HUES6 (cell line): Measurements from ENCODE around the gene CBL.

ENCODE experiments used
- H3K27ac ChIP-seq: 2 replicates; pipeline ENCODE4 v1.7.0; 2013; ENCODE audit warnings: low read depth, mild to moderate bottlenecking, low read length, inconsistent platforms
- H3K27me3 ChIP-seq: 2 replicates; pipeline ENCODE4 v1.6.1; 2013; ENCODE audit warnings: low read length; ENCODE audit not compliant: control insufficient read depth, insufficient read depth
- H3K36me3 ChIP-seq: 2 replicates; pipeline ENCODE4 v1.6.1; 2013; ENCODE audit warnings: low read length; ENCODE audit not compliant: control insufficient read depth, insufficient read depth
- H3K4me1 ChIP-seq: 2 replicates; pipeline ENCODE4 v1.6.1; 2013; ENCODE audit warnings: low read length; ENCODE audit not compliant: control insufficient read depth, insufficient read depth
- H3K4me3 ChIP-seq: 2 replicates; pipeline ENCODE4 v1.5.1; 2013; ENCODE audit warnings: low read depth, low read length
- H3K9ac ChIP-seq: one replicate; pipeline ENCODE4 v1.6.1; 2013; ENCODE audit warnings: mild to moderate bottlenecking, low read length
- H3K9me3 ChIP-seq: 2 replicates; pipeline ENCODE4 v1.6.1; 2013; ENCODE audit warnings: low read depth, low read length; ENCODE audit not compliant: control insufficient read depth, insufficient read depth

Gene CBL

DNA sequence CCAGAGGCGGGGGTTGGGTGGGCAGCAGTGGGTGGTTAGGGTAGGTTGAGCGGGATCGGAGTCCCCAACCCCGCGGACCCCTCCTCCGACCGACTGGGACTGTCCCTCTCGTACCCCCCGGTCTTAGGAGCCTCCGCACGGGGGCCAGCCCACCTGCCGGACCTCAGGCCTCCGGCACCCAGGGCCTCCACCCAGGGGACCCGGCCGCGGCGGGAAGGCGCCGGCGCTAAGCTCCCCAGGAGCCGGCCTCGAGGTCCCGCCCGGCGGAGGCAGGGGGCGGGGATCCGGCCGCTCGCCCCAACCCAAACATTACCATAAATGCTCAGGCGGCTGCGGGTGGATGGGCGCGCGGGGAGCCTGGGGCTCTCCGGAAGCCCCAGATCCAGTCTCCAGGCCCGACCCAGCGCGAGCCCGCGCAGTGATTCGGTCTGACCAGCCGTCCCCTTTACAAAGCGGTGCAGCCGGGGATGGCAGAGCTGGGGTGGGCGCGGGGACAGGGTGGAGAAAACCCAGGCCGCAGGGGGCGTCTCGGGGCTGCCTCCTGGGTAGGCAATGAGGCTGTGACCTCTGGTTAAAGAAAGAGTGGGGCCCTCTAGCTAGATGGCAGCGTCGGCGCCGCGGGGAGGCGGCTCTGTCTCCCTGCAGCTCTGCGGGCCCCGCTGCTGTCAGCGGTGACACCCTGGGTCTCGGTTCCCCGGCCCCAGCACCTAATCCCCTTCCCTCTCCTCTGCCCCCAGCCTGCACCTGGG, 114.8 kb downstream of the CBL start:
- Histone ChIP-seq H3K4me1 (peaks cover 47% of the 10 kb centered on the region), H3K9me3 (no peaks in the 10 kb centered on the region), H3K4me3 (peak overlapping the region; percentile 68), H3K27me3 (peaks cover 8% of the 10 kb centered on the region), H3K9ac (peak overlapping the region; percentile 82), H3K36me3 (no peaks in the 10 kb centered on the region), H3K27ac (peak overlapping the region; percentile 78; the same call in 1 of the 2 replicates)

DNA sequence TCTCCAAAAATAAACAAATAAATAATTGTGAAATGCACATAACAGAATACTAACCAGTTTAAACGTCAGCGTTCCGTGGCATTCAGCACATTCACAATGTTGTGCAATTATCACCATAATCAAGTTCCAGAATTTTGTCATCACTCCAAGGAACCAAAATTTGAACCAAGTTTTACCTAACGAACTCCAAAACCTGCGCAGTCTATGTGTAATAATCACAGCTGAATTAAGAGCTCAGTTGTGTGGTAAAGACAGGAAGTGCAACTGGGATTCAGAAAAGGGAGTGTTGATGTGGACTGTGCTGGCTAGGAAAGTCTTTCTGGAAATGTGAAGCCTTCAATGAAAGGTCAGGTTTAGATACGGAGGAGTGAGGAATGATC, 116.2 kb downstream of the CBL start:
- no peak overlapping the region for H3K27ac ChIP-seq
- peak overlapping the region; percentile 8; the same call in 1 of the 2 replicates for H3K4me3 ChIP-seq
- H3K9ac ChIP-seq: no peak overlapping the region
- H3K27me3 ChIP-seq: no peaks in the 10 kb centered on the region
- H3K36me3 ChIP-seq: no peaks in the 10 kb centered on the region
- H3K9me3 ChIP-seq: no peaks in the 10 kb centered on the region
- peaks cover 44% of the 10 kb centered on the region for H3K4me1 ChIP-seq

DNA sequence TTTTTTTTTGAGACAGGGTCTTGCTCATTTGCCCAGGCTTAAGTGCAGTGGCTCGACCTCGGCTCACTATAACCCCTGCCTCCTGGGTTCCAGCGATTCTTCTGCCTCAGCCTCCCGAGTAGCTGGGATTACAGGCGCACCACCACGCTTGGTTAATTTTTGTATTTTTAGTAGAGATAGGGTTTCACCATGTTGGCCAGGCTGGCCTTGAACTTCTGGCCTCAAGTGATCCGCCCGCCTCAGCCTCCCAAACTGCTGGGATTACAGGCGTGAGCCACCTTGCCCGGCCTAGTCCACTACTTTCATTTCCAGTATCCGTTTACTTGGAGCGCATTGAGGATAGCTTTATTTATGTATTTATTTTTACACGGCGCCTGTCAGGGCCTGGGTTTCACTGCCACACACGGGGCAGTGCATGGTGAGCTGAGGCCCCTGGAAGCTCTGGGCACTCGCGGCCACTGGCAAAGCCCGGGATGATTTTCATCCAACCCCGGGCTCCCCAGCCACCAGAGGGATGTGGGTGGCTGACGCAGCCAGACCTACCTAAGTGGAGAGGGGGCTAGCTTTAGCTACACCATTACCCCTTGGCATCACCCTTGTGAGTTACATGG, 116.9 kb downstream of the CBL start:
- Histone ChIP-seq H3K27me3 (no peaks in the 10 kb centered on the region), H3K27ac (no peak overlapping the region), H3K36me3 (no peaks in the 10 kb centered on the region), H3K9ac (no peak overlapping the region), H3K4me1 (peaks cover 37% of the 10 kb centered on the region), H3K9me3 (no peaks in the 10 kb centered on the region), H3K4me3 (no peak overlapping the region)

GRCh38 chr11:119323532-119324033, 117.4 kb downstream of the CBL start:
- Histone ChIP-seq H3K27me3 (no peaks in the 10 kb centered on the region), H3K4me1 (peaks cover 32% of the 10 kb centered on the region), H3K9ac (no peak overlapping the region)

GRCh38 chr11:119324189-119324588, 118.0 kb downstream of the CBL start:
- H3K27me3 ChIP-seq: no peaks in the 10 kb centered on the region
- H3K9ac ChIP-seq: no peak overlapping the region
- H3K27ac ChIP-seq: no peak overlapping the region
- peaks cover 26% of the 10 kb centered on the region for H3K4me1 ChIP-seq
- no peaks in the 10 kb centered on the region for H3K9me3 ChIP-seq
- no peak overlapping the region for H3K4me3 ChIP-seq
- H3K36me3 ChIP-seq: no peaks in the 10 kb centered on the region

More at GRCh38 chr11:119323532-119324033, 117.4 kb downstream of the CBL start:
- H3K36me3 ChIP-seq: no peaks in the 10 kb centered on the region
- H3K9me3 ChIP-seq: no peaks in the 10 kb centered on the region
- no peak overlapping the region for H3K27ac ChIP-seq
- H3K4me3 ChIP-seq: no peak overlapping the region

DNA sequence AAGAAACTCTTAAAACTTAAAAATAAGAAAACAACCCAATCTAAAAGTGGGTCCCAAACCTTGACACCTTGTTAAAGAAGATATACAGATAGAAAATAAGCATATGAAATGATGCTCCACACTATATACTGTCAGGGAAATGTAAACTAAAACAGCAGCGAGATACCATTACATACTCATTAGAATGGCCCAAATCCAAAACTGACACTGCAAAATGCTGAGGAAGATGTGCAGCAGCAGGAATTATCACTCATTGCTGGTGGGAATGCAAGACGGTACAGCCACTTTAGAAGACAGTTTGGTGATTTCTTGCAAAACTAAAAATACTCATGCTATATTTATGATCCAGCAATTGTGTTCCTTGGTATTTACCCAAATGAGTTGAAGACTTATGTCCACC, 123.2 kb downstream of the CBL start:
- no peak overlapping the region for H3K27ac ChIP-seq
- no peaks in the 10 kb centered on the region for H3K36me3 ChIP-seq
- no peaks in the 10 kb centered on the region for H3K27me3 ChIP-seq
- H3K9me3 ChIP-seq: no peaks in the 10 kb centered on the region
- H3K4me3 ChIP-seq: no peak overlapping the region
- H3K4me1 ChIP-seq: 0 out of 2 replicates have a peak, but pooled peaks cover 3% of the 10 kb centered on the region
- H3K9ac ChIP-seq: no peak overlapping the region

- Histone ChIP-seq H3K36me3 (no peaks in the 10 kb centered on the region), H3K9me3 (no peaks in the 10 kb centered on the region)
Observed at GRCh38 chr11:119330237-119330636, 124.1 kb downstream of the CBL start.

DNA sequence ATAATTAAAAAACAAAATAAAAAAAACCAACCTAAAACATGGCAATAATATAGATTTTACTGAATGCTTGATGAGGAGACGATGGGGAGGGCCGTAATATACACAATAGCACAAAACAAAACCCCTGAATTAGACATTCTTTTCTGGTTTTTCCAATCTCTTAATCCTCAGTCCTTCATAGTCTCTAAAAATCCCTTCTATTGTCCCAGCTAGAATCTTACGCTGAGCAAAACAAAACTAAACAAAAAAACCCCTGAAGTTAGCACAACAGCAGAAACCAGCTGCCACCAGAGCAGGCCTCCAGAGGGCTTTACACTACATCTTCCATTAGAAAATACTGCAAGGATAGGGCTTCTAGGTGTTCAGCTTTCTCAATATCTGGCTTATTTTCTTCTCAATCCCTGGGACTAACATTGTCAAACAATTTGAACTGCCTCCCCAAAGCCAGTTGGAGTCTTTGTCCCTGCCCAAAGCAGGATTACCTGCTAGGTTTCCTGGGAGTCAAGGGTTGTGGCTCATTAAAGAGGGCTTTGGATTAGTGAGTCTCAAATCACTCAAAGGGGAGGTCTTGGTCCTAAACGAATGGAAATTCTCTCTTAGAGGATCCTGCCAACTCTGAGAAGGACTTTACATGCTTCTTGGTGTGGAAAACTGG, 126.1 kb downstream of the CBL start:
- no peaks in the 10 kb centered on the region for H3K9me3 ChIP-seq
- peaks cover 17% of the 10 kb centered on the region for H3K4me1 ChIP-seq
- H3K9ac ChIP-seq: no peak overlapping the region
- no peaks in the 10 kb centered on the region for H3K27me3 ChIP-seq
- no peak overlapping the region for H3K4me3 ChIP-seq
- H3K36me3 ChIP-seq: peaks cover 13% of the 10 kb centered on the region
- H3K27ac ChIP-seq: no peak overlapping the region

More at GRCh38 chr11:119330237-119330636, 124.1 kb downstream of the CBL start:
- Histone ChIP-seq H3K27me3 (no peaks in the 10 kb centered on the region), H3K4me1 (0 out of 2 replicates have a peak, but pooled peaks cover 6% of the 10 kb centered on the region), H3K4me3 (no peak overlapping the region), H3K9ac (no peak overlapping the region), H3K27ac (no peak overlapping the region)

DNA sequence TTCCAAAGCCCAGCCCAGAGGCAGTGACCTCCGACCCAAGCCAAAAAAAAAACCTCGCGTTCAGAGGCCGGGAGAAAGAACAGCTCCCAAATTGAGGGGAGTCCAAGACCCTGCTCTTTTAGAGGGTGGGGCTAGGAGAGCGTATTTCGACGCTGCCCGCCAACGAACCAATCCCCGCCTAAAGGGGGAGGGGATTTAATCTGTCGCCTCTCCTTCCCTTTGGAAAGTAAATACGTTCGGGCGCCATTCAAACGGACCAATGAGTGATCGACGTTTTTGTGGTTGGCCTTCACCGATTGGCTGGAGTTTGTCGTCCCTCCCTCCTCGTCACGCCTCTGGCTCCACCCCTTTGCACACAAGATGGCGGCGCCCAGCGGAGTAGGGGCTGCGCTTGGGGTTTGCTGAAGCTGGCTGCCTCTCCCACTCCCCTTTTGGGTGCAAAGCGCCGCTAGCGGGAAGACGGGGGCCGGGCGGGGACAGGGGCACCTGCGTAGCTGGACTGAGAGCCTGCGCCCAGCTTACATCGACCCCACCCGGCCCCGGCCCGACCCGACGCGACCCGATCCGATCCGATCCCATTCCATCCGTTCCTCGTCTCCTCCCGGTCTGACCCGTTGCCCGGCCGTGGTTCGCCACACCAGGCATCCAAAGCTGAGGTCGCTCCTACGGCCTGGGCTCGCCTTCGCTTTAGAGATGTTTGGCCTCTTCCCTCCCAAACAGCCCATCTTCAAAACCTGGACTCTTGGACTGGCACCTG, 128.2 kb downstream of the CBL start, which contains the start of gene RNF26:
RNF26 (plus strand) TSS at position 354 of the 757 bp plus-strand sequence. CDS start 596 bp downstream, outside the sequence.
- peaks cover 9% of the 10 kb centered on the region for H3K27me3 ChIP-seq
- H3K4me3 ChIP-seq: peak within 1 kb of the TSS; percentile 81
- peaks cover 36% of the 10 kb centered on the region for H3K4me1 ChIP-seq
- H3K9me3 ChIP-seq: no peaks in the 10 kb centered on the region
- H3K9ac ChIP-seq: peak within 1 kb of the TSS; percentile 82
- peaks cover 13% of the 10 kb centered on the region for H3K36me3 ChIP-seq
- peak within 1 kb of the TSS; percentile 72; the same call in 1 of the 2 replicates for H3K27ac ChIP-seq

DNA sequence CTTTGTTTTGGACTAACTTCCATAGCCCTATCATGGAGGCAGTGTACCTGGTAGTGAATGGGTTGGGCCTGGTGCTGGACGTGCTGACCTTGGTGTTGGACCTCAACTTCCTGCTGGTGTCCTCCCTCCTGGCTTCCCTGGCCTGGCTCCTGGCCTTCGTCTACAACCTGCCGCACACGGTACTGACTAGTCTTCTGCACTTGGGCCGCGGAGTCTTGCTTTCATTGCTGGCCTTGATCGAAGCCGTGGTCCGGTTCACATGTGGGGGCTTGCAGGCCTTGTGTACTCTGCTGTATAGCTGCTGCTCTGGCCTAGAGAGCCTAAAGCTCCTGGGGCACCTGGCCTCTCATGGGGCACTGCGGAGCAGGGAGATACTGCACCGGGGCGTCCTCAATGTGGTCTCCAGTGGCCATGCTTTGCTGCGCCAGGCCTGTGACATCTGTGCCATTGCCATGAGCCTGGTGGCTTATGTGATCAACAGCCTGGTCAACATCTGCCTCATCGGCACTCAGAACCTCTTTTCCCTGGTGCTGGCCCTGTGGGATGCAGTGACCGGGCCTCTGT, 129.0 kb downstream of the CBL start:
- Histone ChIP-seq H3K9ac (peak overlapping the region; percentile 82), H3K27me3 (peaks cover 18% of the 10 kb centered on the region), H3K9me3 (no peaks in the 10 kb centered on the region), H3K36me3 (peaks cover 13% of the 10 kb centered on the region), H3K27ac (no peak overlapping the region), H3K4me1 (peaks cover 40% of the 10 kb centered on the region), H3K4me3 (peak overlapping the region; percentile 81)
